ENCODE results near the gene PEG3. TPM values are rescaled to one million over a fixed set of nuclear protein-coding genes. Genes with fewer than 3 reads are reported as not detected.
A peak's percentile ranks its signal among the peaks of the same experiment; 100 is the strongest.

Gene PEG3
- total and polyA plus RNA-seq, 2 of the 8 experiments (the other 6 are each of a cell fraction or from before 2014, with no cell fraction given): not detected

DNA sequence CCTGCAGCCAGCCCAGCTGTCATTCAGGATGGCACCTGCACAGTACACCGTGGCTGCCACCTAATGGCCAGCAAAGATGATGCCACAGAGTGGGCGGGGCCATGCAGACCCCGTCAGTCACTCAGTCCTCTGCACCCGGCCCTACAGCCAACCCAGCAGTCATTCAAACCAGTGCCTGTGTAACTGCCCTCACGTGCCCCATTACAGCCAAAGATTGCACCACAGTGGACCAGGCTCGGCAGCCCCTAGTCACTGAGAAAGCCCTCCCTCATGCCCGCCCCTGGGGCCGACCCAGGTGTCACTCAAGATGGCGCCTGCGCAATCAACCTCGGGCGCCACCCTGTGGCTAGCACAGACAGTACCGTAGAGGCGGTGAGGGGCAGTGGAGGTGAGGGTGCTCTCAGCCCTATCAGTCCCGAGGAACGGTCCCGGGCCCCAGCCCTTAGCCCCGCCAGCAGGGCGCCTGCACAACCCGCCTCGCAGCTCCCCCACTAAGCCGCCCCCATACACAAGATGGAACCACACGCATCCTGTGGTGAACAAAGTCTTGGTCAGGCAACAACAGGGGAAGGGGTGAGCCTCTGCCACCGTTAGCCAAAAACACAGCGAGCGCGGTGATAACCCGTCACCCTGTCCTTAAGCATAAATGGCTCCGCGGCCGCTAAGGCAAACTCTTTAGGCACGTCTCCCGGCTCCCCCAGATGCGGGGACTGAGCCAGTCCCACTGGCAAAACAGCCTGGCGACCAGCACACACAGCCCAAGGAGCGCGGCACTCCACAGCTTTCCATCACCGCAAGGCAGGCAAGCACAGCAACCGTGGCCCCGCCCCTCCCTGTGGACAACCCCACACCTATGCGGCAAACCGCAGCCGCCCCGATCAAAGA, 2.3 kb downstream of the PEG3 start:
- no peak overlapping the region for H3K4me3 ChIP-seq (ENCODE audit: extremely low read depth in 1 of 4, insufficient read depth in 2 of 4, low read depth in 3 of 4, low read length in 4 of 4)
- 93% methylated on average over 34 of the region's 44 CpGs; no CpG with 5 or more reads in 1 of the 2 experiments for WGBS, 2 experiments (ENCODE audit: extremely low coverage in 1 of 2, insufficient coverage in 1 of 2, insufficient read length in 1 of 2, insufficient replicate concordance in 2 of 2, low coverage in 1 of 2, low lambda C conversion rate in 2 of 2, missing lambda C conversion rate in 1 of 2)

More for the DNA sequence above, 2.3 kb downstream of the PEG3 start:
- Histone ChIP-seq H2AK5ac (ENCODE audit: low read depth, low read length) (no peak overlapping the region), H3K23ac (ENCODE audit: insufficient read length) (no peak overlapping the region), H3K14ac (ENCODE audit: insufficient read length) (no peak overlapping the region), H2BK120ac (replicated peaks; ENCODE audit: low read depth, low read length) (no peak overlapping the region), H2BK20ac (ENCODE audit: low read length) (no peak overlapping the region), H3K23me2 (ENCODE audit: low read depth, low read length) (no peaks in the 10 kb centered on the region), H3K56ac (replicated peaks; ENCODE audit: insufficient read length, low read depth, low read length) (no peak overlapping the region), H3K27me3 (replicated peaks in 1 of 4; ENCODE audit: control insufficient read depth in 3 of 4, extremely low read depth in 1 of 4, insufficient read depth in 3 of 4, low read length in 3 of 4) (no peaks in the 10 kb centered on the region), H3K79me2 (ENCODE audit: control insufficient read depth in 1 of 2, insufficient read depth in 2 of 2, low read length in 2 of 2) (no peaks in the 10 kb centered on the region), H3K4me1 (replicated peaks in 1 of 4; ENCODE audit: control insufficient read depth in 3 of 4, insufficient read depth in 4 of 4, low read length in 3 of 4) (no peaks in the 10 kb centered on the region), H4K5ac (ENCODE audit: insufficient read length, low read depth, low read length) (no peak overlapping the region), H3K4ac (replicated peaks; ENCODE audit: insufficient read length, low read depth, low read length) (no peak overlapping the region), H3K9me3 (ENCODE audit: insufficient read depth in 2 of 2, low read depth in 1 of 2, low read length in 1 of 2) (peaks cover 76 to 89% of the 10 kb centered on the region in 2 experiments), H3K36me3 (ENCODE audit: control insufficient read depth in 2 of 4, insufficient read depth in 4 of 4, low read length in 3 of 4) (no peaks in the 10 kb centered on the region; a peak in 1 of 8 replicates), H3K27ac (ENCODE audit: low read depth, low read length) (no peak overlapping the region), H4K8ac (ENCODE audit: extremely low read depth, insufficient read depth, low read length) (no peak overlapping the region), H3K79me1 (ENCODE audit: low read depth, low read length) (no peaks in the 10 kb centered on the region), H3K9ac (replicated peaks in 1 of 4; ENCODE audit: extremely low read depth in 1 of 4, low read depth in 3 of 4, low read length in 3 of 4) (no peak overlapping the region), H2BK12ac (ENCODE audit: low read depth, low read length) (no peak overlapping the region), H2BK5ac (ENCODE audit: low read depth, low read length) (no peak overlapping the region), H2BK15ac (ENCODE audit: low read length) (no peak overlapping the region), H4K20me1 (replicated peaks in 1 of 2; ENCODE audit: control insufficient read depth in 1 of 2, insufficient read depth in 2 of 2, low read length in 2 of 2) (no peaks in the 10 kb centered on the region), H3K4me2 (ENCODE audit: insufficient read depth in 1 of 2, low read depth in 2 of 2, low read length in 2 of 2) (no peak overlapping the region), H3K18ac (ENCODE audit: extremely low read depth, low read length) (no peak overlapping the region), H2AFZ (ENCODE audit: low read length) (no peak overlapping the region), H4K91ac (replicated peaks; ENCODE audit: insufficient read length, low read length) (no peak overlapping the region)
- DNase-seq (ENCODE audit: low read depth in 1 of 2, low spot score in 2 of 2) (no peak), FAIRE-seq (no peak)
- ChIA-PET CTCF (ENCODE audit: partially characterized antibody) (no interaction called here), POLR2A (ENCODE audit: partially characterized antibody) (no interaction called here)
- TF ChIP-seq RAD21 (IDR thresholded peaks at IDR 0.05 in 1 of 2, conservative IDR thresholded peaks at IDR 0.05 in 1 of 2; ENCODE audit: low read depth in 2 of 2, low read length in 2 of 2) (peak in 1 of 2 experiments; percentile 5; a peak in 1 of 4 replicates), HDAC2 (IDR thresholded peaks at IDR 0.05; ENCODE audit: borderline replicate concordance in 1 of 2, low read depth in 2 of 2, low read length in 2 of 2) (no peak)
